ENCODE measurements around the gene LPIN3. TPM values are rescaled to one million over a fixed set of nuclear protein-coding genes. Genes with fewer than 3 reads are reported as not detected.

LPIN3 gene
- total RNA-seq, 1 experiment from 2014 or later: 18.5 TPM

GRCh38 chr20:41360831-41361756, 20.5 kb downstream of the LPIN3 start:
- Histone ChIP-seq H3K27ac (ENCODE audit: low read depth, low read length) (no peak overlapping the region), H4K20me1 (ENCODE audit: insufficient read depth) (no peaks in the 10 kb centered on the region), H3K4me3 (replicated peaks in 1 of 2; ENCODE audit: low read depth in 1 of 2, low read length in 2 of 2) (no peak overlapping the region), H3K9ac (ENCODE audit: low read length) (no peak overlapping the region), H3K9me2 (ENCODE audit: insufficient read depth) (no peaks in the 10 kb centered on the region), H3K9me3 (ENCODE audit: control insufficient read depth in 1 of 2, insufficient read depth in 1 of 2, low read depth in 1 of 2, low read length in 2 of 2) (no peaks in the 10 kb centered on the region), H3K36me3 (ENCODE audit: control insufficient read depth in 1 of 2, insufficient read depth in 2 of 2, low read length in 2 of 2) (0 out of 4 replicates have a peak, but pooled peaks cover 0 to 3% of the 10 kb centered on the region in 2 experiments), H3K4me1 (ENCODE audit: control insufficient read depth in 1 of 2, insufficient read depth in 2 of 2, low read length in 2 of 2) (no peaks in the 10 kb centered on the region), H2AFZ (ENCODE audit: low read depth, low read length, poor library complexity, severe bottlenecking) (no peak overlapping the region), H3K79me2 (ENCODE audit: insufficient read depth, low read length) (no peaks in the 10 kb centered on the region), H3K4me2 (ENCODE audit: low read length) (no peak overlapping the region), H3K27me3 (ENCODE audit: insufficient read depth, low read length) (no peaks in the 10 kb centered on the region)
- intact Hi-C loops (cut with micrococcal nuclease): no loop called here
- no TSS peak for BruUV-seq (replicated peaks)
- CTCF ChIA-PET: no interaction called here
- POLR2A ChIA-PET: no interaction called here
- TF ChIP-seq ZFX (IDR thresholded peaks at IDR 0.05) (no peak), CEBPB (IDR thresholded peaks at IDR 0.05; ENCODE audit: low read depth) (no peak), RAD21 (IDR thresholded peaks at IDR 0.05; ENCODE audit: low read depth) (no peak), JUND (IDR thresholded peaks at IDR 0.05) (no peak), MAX (IDR thresholded peaks at IDR 0.05) (no peak), EZH2phosphoT487 (IDR thresholded peaks at IDR 0.05; ENCODE audit: borderline replicate concordance) (no peak), EGR1 (IDR thresholded peaks at IDR 0.05; ENCODE audit: low read depth) (no peak), ELF1 (IDR thresholded peaks at IDR 0.05; ENCODE audit: borderline replicate concordance, low read depth) (no peak)
- RAD21 ChIA-PET (ENCODE audit: low non-redundant PET in 1 of 2, low total read pairs in 2 of 2, uncharacterized antibody in 2 of 2, unreplicated experiment in 2 of 2): no interaction called here
- DNase-seq (ENCODE audit: low read depth, low spot score) (no peak), ATAC-seq (0 out of 2 replicates have a peak, but pooled peaks have one; percentile 9)
